Progenitor cell of endocrine pancreas (in vitro differentiated cells): ENCODE data around the gene RPA1. TPM values are rescaled to one million over a fixed set of nuclear protein-coding genes. Genes with fewer than 3 reads are reported as not detected.

Experiments used
- DNase-seq: peaks from one replicate; pipeline ENCODE4 v3.0.0; 2021; ENCODE audit warnings: low spot score; ENCODE audit not compliant: unreplicated experiment
- H3K27ac Mint-ChIP-seq: 2 replicates; pipeline ENCODE4 v1.8.0; 2021; ENCODE audit warnings: mild to moderate bottlenecking, moderate library complexity, mixed read lengths
- H3K27me3 Mint-ChIP-seq: 2 replicates; pipeline ENCODE4 v1.8.0; 2021; ENCODE audit warnings: mixed read lengths
- H3K36me3 Mint-ChIP-seq: 2 replicates; pipeline ENCODE4 v1.8.0; 2022; ENCODE audit warnings: mixed read lengths; ENCODE audit not compliant: insufficient read depth
- H3K4me1 Mint-ChIP-seq: 2 replicates; pipeline ENCODE4 v1.8.0; 2021; ENCODE audit warnings: low read depth, mixed read lengths
- H3K4me3 Mint-ChIP-seq: 2 replicates; pipeline ENCODE4 v1.8.0; 2021; ENCODE audit warnings: low read depth, mild to moderate bottlenecking, moderate library complexity, mixed read lengths
- H3K9me3 Mint-ChIP-seq: 2 replicates; pipeline ENCODE4 v1.8.0; 2021; ENCODE audit warnings: low read depth, mixed read lengths
- total RNA-seq: library from RNA; stranded (reverse); gene quantifications from 2 replicates; pipeline ENCODE4 v1.2.1, GENCODE V29; 2021
- TF ChIP-seq, protein P1 (sequence below): fragments of 200-600 bp; sonication (generic); IDR thresholded peaks from one replicate; pipeline ENCODE4 v1.5.0; 2021; ENCODE audit warnings: antibody characterized with exemption, mild to moderate bottlenecking; ENCODE audit not compliant: unreplicated experiment

Gene RPA1
- total RNA-seq, 1 donor from 2014 or later: 119 TPM

DNA sequence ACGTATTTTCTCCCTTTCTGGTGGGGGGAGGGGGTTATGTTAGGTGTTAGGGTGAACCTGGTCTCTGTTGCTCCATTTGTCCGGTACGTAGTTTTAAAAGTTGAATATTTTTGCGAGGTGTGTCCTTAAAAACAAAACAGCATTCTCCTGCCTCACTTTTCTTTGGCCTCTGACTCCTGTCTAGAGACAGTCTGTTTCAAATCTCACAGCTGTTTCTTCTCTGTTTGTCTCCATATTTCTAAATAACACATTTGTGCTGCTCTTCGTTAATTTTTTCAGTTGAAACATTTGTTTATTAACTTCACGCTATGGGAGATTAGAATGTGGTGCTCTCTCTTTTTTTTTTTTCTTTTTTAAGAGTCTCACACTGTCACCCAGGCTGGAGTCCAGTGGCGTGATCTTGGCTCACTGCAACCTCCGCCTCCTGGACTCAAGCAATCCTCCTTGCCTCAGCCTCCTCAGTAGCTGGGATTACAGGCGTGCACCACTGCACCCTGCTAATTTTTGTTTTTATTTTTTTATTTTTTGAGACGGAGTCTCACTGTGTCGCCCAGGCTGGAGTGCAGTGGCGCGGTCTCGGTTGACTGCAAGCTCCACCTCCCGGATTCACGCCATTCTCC is 31.7 kb downstream of the RPA1 start:
- H3K9me3 Mint-ChIP-seq: no peaks in the 10 kb centered on the region
- H3K4me3 Mint-ChIP-seq: no peak overlapping the region
- H3K4me1 Mint-ChIP-seq: peaks cover 3% of the 10 kb centered on the region
- H3K36me3 Mint-ChIP-seq: peaks cover 11% of the 10 kb centered on the region
- no peaks in the 10 kb centered on the region for H3K27me3 Mint-ChIP-seq
- no peak overlapping the region for H3K27ac Mint-ChIP-seq
- no peak for DNase-seq
- TF ChIP-seq, protein P1, sequence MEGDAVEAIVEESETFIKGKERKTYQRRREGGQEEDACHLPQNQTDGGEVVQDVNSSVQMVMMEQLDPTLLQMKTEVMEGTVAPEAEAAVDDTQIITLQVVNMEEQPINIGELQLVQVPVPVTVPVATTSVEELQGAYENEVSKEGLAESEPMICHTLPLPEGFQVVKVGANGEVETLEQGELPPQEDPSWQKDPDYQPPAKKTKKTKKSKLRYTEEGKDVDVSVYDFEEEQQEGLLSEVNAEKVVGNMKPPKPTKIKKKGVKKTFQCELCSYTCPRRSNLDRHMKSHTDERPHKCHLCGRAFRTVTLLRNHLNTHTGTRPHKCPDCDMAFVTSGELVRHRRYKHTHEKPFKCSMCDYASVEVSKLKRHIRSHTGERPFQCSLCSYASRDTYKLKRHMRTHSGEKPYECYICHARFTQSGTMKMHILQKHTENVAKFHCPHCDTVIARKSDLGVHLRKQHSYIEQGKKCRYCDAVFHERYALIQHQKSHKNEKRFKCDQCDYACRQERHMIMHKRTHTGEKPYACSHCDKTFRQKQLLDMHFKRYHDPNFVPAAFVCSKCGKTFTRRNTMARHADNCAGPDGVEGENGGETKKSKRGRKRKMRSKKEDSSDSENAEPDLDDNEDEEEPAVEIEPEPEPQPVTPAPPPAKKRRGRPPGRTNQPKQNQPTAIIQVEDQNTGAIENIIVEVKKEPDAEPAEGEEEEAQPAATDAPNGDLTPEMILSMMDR: no peak

DNA sequence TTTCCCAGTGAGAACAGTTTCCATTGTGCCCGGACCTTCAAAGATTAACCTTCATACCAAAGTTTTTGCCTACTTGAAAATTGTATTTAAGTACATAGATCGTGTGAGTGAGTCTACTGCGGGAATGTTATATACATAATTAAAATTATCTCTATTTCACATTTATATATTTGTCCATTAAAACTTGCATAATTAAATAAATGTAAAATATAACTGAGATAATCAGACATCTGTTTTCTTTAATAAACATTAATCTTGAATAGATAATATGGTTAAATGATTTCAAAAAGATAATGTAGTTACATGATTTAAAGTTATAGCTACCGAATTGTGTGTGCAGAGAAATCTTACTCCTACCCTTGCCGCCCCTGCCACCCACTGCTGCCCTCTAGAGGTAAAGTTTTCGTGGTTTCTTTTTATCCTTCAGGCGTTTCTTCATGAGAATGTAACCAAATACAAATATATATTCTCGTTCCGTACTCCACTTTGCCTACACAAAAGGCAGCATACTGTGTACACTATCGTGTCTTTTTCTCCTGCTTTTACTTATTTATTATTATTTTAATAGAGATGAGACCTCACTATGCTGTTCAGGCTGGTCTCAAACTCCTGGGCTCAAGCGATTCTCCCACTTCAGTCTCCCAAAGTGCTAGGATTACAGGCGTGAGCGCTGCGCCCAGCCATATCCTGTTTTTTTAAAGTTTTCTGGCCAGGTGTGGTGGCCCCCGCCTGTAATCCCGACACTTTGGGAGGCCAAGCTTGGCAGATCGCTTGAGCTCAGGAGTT is 35.6 kb downstream of the RPA1 start:
- Mint-ChIP-seq H3K27me3 (no peaks in the 10 kb centered on the region), H3K9me3 (no peaks in the 10 kb centered on the region), H3K27ac (no peak overlapping the region), H3K4me1 (no peaks in the 10 kb centered on the region), H3K4me3 (no peak overlapping the region), H3K36me3 (peaks cover 10% of the 10 kb centered on the region)
- TF ChIP-seq, protein P1: peak; percentile 50
- no peak for DNase-seq

DNA sequence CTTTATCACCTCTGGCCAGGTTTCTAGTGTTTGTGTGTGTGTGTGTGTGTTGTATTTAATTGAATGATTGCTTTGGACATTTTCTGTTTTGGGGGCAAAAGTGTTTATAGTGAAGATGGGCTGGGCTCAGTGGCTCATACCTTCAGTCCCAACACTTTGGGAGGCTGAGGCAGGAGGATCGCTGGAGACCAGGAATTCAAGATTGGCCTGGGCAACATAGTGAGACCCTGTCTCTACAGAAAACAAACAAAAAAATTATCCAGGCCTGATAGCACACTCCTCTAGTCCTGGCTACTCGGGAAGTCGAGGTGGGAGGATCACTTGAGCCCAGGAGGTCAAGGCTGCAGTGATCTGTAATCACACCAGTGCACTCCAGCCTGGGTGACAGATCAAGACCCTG is 37.5 kb downstream of the RPA1 start:
- H3K36me3 Mint-ChIP-seq: peaks cover 7% of the 10 kb centered on the region
- H3K27me3 Mint-ChIP-seq: no peaks in the 10 kb centered on the region
- H3K4me3 Mint-ChIP-seq: no peak overlapping the region
- TF ChIP-seq, protein P1: no peak
- no peaks in the 10 kb centered on the region for H3K9me3 Mint-ChIP-seq
- DNase-seq: no peak
- H3K27ac Mint-ChIP-seq: no peak overlapping the region
- no peaks in the 10 kb centered on the region for H3K4me1 Mint-ChIP-seq

DNA sequence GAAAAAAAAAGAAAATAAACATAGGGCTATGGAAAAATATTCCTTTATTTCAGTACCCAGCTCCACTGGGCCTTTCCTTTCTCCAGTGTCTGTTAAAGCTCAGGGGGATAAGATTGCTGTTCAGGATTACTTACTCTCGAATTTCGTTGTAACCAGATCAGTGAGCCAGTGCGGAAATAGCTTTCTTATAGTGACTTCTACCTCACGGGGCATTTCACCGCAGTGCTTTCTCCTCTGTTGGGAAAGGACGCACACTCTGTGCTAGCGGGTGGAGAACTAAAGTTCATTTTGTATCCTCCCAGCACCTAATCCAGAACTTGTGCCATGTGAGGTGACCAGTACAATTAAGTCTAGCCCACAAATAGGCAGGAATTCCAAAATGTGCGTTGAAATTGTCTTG is 38.3 kb downstream of the RPA1 start:
- Mint-ChIP-seq H3K9me3 (no peaks in the 10 kb centered on the region), H3K4me3 (no peak overlapping the region), H3K27ac (peak overlapping the region; percentile 8), H3K4me1 (no peaks in the 10 kb centered on the region), H3K27me3 (no peaks in the 10 kb centered on the region), H3K36me3 (peaks cover 11% of the 10 kb centered on the region)
- TF ChIP-seq, protein P1: no peak
- DNase-seq: no peak

DNA sequence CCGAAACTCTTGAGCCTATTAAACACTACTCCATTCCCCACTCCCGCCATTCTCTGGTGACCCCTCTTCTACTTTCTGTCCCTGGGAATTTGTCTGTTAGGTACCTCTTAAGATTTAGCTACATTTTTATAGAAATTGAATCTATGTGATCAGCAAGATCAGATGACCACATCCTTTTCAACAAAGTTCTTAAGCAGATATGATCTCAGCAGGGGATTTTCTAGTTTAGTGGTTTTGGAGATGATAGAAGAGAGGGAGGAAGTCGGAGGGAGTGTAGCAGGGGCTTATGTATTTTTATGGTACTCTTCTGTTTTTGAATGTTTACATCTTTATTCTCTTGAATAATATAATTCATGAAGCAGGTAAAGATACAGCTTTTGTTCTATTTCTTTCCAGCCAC is 40.8 kb downstream of the RPA1 start:
- Mint-ChIP-seq H3K4me1 (peaks cover 3% of the 10 kb centered on the region), H3K27ac (no peak overlapping the region), H3K36me3 (peaks cover 16% of the 10 kb centered on the region), H3K27me3 (no peaks in the 10 kb centered on the region), H3K4me3 (no peak overlapping the region), H3K9me3 (no peaks in the 10 kb centered on the region)
- TF ChIP-seq, protein P1: no peak
- no peak for DNase-seq
